Upper lobe of left lung (tissue), 4 donors: ENCODE measurements around the gene ATP9B.

Experiments used
- POLR2A ChIP-seq, 4 donors: fragments of 450-650 bp; IDR thresholded peaks; one replicate each; pipeline ENCODE4 v1.5.1; 2016 to 2017; ENCODE audit warnings: antibody characterized with exemption in 4 of 4, mild to moderate bottlenecking in 2 of 4
- POLR2AphosphoS5 ChIP-seq, 2 donors: sonication (generic); formaldehyde crosslinking; IDR thresholded peaks; one replicate each; pipeline ENCODE4 v1.5.1; 2017; ENCODE audit warnings: antibody characterized with exemption in 2 of 2
- TF ChIP-seq, protein P1 (sequence below), 6 experiments: fragments of 450-650 bp in 4 of 6; fragments of 200-600 bp in 2 of 6; sonication (generic) in 2 of 6; IDR thresholded peaks; one replicate each; pipeline ENCODE4 v1.5.1; 2016 to 2019; ENCODE audit warnings: antibody characterized with exemption in 6 of 6

DNA sequence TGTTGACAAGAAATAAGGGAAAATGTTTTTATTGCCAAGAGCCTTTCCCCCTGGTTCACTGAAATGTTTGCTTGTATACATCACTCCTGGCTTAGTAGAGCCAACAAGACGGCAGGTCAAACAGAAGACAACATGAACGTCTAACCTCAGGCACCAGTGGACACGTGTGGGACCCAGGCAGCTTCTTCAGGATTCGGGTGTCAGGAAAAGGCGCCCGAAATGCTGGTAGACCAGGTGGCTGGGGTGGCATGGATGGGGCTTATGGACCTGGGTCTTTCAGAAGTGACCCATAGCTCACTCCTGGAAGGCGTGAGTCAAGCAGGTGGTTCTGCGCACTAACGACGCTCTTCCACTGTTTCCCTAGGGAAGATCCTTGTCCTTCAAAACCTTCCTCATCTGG is 303.3 kb downstream of the ATP9B start:
- TF ChIP-seq, protein P1, sequence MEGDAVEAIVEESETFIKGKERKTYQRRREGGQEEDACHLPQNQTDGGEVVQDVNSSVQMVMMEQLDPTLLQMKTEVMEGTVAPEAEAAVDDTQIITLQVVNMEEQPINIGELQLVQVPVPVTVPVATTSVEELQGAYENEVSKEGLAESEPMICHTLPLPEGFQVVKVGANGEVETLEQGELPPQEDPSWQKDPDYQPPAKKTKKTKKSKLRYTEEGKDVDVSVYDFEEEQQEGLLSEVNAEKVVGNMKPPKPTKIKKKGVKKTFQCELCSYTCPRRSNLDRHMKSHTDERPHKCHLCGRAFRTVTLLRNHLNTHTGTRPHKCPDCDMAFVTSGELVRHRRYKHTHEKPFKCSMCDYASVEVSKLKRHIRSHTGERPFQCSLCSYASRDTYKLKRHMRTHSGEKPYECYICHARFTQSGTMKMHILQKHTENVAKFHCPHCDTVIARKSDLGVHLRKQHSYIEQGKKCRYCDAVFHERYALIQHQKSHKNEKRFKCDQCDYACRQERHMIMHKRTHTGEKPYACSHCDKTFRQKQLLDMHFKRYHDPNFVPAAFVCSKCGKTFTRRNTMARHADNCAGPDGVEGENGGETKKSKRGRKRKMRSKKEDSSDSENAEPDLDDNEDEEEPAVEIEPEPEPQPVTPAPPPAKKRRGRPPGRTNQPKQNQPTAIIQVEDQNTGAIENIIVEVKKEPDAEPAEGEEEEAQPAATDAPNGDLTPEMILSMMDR (IDR thresholded peaks at IDR 0.05): no peak
- no peak for TF ChIP-seq POLR2A (IDR thresholded peaks at IDR 0.05)
- TF ChIP-seq POLR2AphosphoS5 (IDR thresholded peaks at IDR 0.05): no peak
